ENCODE measurements around the gene BLTP3B. TPM values are rescaled to one million over a fixed set of nuclear protein-coding genes. Genes with fewer than 3 reads are reported as not detected.
A peak's percentile ranks its signal among the peaks of the same experiment; 100 is the strongest.

Gene BLTP3B
- total and polyA plus RNA-seq, 2 of the 13 experiments (the other 11 are each of a cell fraction or from before 2014, with no cell fraction given) = 15.6 to 24.4 TPM

GRCh38 chr12:100154474-100155247, 12.0 kb upstream of the BLTP3B start (continued):
- TF ChIP-seq MLXIP (CRISPR knock-in tag; IDR thresholded peaks at IDR 0.05; ENCODE audit: borderline replicate concordance) (no peak), NR2F6 (IDR thresholded peaks at IDR 0.05) (no peak), NR2F6 (CRISPR knock-in tag; IDR thresholded peaks at IDR 0.05) (no peak), HOXA9 (CRISPR knock-in tag; IDR thresholded peaks at IDR 0.05; ENCODE audit: borderline replicate concordance) (no peak), BCL6 (CRISPR knock-in tag; IDR thresholded peaks at IDR 0.05) (0 out of 2 replicates have a peak, but pooled peaks have one; percentile 29), ZNF253 (CRISPR knock-in tag; IDR thresholded peaks at IDR 0.05; ENCODE audit: borderline replicate concordance) (no peak), ARID4A (CRISPR knock-in tag; IDR thresholded peaks at IDR 0.05; ENCODE audit: borderline replicate concordance) (peak; percentile 21; the same call in 1 of the 2 replicates), YEATS4 (CRISPR knock-in tag; IDR thresholded peaks at IDR 0.05; ENCODE audit: borderline replicate concordance) (no peak), ZNF503 (CRISPR knock-in tag; IDR thresholded peaks at IDR 0.05) (no peak), ZNF431 (CRISPR knock-in tag; IDR thresholded peaks at IDR 0.05; ENCODE audit: borderline replicate concordance, low read depth) (no peak), NR2C2 (CRISPR knock-in tag; IDR thresholded peaks at IDR 0.05; ENCODE audit: borderline replicate concordance) (no peak), ZNF841 (CRISPR knock-in tag; IDR thresholded peaks at IDR 0.05; ENCODE audit: borderline replicate concordance) (no peak)

Measured in HepG2 (cell line).